GM12801 (cell line): ENCODE measurements around the gene POLR2H.

ENCODE experiments used
- TF ChIP-seq, protein P1 (sequence below): IDR thresholded peaks from one replicate; pipeline ENCODE4 v1.5.1; 2011; ENCODE audit warnings: control low read depth; ENCODE audit not compliant: insufficient read length; ENCODE audit errors: extremely low read depth

Gene POLR2H

DNA sequence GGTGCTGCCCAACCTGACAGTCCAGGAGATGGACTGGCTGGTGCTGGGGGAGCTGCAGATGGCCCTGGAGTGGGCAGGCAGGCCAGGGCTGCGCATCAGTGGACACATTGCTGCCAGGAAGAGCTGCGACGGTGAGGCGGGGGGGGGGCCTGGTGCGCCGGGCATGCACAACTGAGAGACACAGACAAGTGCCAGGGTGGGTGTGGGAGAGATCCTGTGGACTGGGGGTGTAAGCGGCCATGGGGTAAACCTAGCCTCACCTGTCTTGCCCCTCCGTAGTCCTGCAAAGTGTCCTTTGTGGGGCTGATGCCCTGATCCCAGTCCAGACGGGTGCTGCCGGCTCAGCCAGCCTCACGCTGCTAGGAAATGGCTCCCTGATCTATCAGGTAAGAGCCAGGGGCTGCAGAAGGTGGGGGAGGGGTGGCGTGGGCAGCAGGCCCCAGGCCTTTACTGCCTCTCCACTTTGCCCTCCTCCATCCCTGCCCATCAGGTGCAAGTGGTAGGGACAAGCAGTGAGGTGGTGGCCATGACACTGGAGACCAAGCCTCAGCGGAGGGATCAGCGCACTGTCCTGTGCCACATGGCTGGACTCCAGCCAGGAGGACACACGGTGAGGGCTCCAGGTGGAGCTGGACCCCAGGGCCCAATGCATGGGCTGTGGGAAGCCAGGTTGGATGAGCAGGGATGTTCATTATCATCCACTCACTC lies 21.7 kb downstream of the POLR2H start:
- TF ChIP-seq, protein P1, sequence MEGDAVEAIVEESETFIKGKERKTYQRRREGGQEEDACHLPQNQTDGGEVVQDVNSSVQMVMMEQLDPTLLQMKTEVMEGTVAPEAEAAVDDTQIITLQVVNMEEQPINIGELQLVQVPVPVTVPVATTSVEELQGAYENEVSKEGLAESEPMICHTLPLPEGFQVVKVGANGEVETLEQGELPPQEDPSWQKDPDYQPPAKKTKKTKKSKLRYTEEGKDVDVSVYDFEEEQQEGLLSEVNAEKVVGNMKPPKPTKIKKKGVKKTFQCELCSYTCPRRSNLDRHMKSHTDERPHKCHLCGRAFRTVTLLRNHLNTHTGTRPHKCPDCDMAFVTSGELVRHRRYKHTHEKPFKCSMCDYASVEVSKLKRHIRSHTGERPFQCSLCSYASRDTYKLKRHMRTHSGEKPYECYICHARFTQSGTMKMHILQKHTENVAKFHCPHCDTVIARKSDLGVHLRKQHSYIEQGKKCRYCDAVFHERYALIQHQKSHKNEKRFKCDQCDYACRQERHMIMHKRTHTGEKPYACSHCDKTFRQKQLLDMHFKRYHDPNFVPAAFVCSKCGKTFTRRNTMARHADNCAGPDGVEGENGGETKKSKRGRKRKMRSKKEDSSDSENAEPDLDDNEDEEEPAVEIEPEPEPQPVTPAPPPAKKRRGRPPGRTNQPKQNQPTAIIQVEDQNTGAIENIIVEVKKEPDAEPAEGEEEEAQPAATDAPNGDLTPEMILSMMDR: no peak

DNA sequence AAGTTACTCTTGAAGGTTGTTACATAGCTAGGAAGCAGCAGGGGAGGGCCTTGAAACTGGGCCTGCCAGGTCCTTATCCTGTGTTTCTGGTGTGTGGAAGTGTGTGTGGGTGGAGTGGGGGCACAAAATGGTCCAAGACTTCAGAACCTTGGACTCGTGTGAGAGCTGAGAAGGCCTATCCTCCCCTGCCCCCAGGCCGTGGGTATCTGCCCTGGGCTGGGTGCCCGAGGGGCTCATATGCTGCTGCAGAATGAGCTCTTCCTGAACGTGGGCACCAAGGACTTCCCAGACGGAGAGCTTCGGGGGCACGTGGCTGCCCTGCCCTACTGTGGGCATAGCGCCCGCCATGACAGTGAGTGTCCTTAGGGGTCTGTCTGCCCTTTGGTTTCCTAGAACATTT lies 22.8 kb downstream of the POLR2H start:
- TF ChIP-seq, protein P1: no peak

DNA sequence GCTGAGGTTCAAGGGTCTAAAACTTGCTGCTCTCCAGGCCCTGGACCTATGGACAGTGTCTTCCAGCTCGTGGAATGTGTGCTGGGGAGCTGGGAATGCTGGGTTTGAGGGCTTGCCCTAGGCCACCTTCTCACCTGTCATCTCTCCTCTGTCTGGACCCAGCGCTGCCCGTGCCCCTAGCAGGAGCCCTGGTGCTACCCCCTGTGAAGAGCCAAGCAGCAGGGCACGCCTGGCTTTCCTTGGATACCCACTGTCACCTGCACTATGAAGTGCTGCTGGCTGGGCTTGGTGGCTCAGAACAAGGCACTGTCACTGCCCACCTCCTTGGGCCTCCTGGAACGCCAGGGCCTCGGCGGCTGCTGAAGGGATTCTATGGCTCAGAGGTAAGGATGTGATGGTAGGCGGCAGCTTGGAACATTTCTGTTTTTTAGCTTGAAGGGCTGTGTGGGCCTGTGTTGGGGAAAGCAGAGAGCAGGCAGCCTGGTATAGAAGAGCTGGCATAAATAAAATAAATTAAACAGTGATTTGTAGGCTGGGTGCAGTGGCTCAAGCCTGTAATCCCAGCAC lies 23.4 kb downstream of the POLR2H start:
- TF ChIP-seq, protein P1: no peak

- TF ChIP-seq, protein P1: no peak
Measured at GRCh38 chr3:184386047-184386806, 24.7 kb downstream of the POLR2H start.

- TF ChIP-seq, protein P1: no peak
Measured at GRCh38 chr3:184387174-184387714, 25.7 kb downstream of the POLR2H start.

DNA sequence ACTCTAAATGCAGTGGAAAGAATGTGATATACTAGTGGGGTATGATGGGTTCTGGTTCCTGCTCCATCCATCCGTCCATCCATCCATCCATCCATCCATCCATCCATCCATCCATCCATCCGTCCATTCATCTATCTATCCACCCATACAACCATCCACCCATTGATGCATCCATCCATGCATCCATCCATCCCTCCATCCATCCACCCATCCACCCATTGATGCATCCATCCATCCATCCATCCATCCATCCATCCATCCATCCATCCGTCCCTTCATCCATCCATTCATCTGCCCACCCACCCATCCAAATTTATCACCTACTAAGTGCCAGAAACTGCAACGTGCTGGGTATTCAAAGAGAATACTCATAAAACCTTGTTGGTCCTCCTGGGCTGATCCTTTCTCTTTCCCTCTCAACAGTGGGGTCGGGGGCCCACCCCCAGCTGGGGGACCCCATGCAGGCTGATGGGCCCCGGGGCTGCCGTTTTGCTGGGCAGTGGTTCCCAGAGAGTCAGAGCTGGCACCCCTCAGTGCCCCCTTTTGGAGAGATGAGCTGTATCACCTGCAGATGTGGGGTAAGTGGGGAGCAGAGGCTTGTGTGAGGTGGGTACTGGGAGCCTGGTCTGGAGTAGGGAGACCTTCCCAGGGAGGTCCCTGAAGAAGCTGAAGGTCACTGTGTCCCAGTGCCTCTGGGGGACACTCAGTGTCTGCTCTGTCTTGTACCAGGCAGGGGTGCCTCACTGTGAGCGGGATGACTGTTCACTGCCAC lies 26.8 kb downstream of the POLR2H start:
- TF ChIP-seq, protein P1: no peak

GRCh38 chr3:184388936-184389230 lies 27.4 kb downstream of the POLR2H start:
- TF ChIP-seq, protein P1: no peak
